D721Med (cell line): Measurements from ENCODE around the gene RTF2.

Experiments used
- DNase-seq: peaks from one replicate; pipeline ENCODE4 v3.0.0; 2011; ENCODE audit warnings: low spot score; ENCODE audit not compliant: insufficient read length
- FAIRE-seq: peaks from 2 replicates; lab custom pipeline; 2011; peaks lifted over from hg19 to GRCh38; lab: Jason Lieb, UNC
- CTCF ChIP-seq: IDR thresholded peaks from 2 replicates; pipeline ENCODE4 v1.5.1; 2012; ENCODE audit warnings: mild to moderate bottlenecking, control low read depth; ENCODE audit not compliant: insufficient read depth; ENCODE audit errors: missing control alignments

Gene RTF2

GRCh38 chr20:56437196-56437960, 31.0 kb upstream of the RTF2 start:
- DNase-seq (no peak), FAIRE-seq (no peak)
- no peak for TF ChIP-seq CTCF

- FAIRE-seq (no peak), DNase-seq (no peak)
- no peak for TF ChIP-seq CTCF
Observed at GRCh38 chr20:56438284-56438683, 30.1 kb upstream of the RTF2 start.

GRCh38 chr20:56439771-56440291, 28.6 kb upstream of the RTF2 start:
- FAIRE-seq (no peak), DNase-seq (no peak)
- TF ChIP-seq CTCF, result no peak

- TF ChIP-seq CTCF, result no peak
- no peak for DNase-seq
- no peak for FAIRE-seq
Observed at GRCh38 chr20:56440346-56441007, 27.9 kb upstream of the RTF2 start.

GRCh38 chr20:56442389-56443365, 25.8 kb upstream of the RTF2 start:
- FAIRE-seq (no peak), DNase-seq (no peak)
- no peak for TF ChIP-seq CTCF

GRCh38 chr20:56443654-56444540, 24.5 kb upstream of the RTF2 start:
- TF ChIP-seq CTCF, result no peak
- DNase-seq (no peak), FAIRE-seq (no peak)
